Spleen (tissue), 11 donors: ENCODE results near the gene CNP. TPM values are rescaled to one million over a fixed set of nuclear protein-coding genes. Genes with fewer than 3 reads are reported as not detected.

Experiments used
- DNase-seq: peaks from one replicate; pipeline ENCODE4 v3.0.0-alpha.2; 2020
- H3K27ac ChIP-seq, 8 donors: fragments of 200-600 bp; sonication (generic) in 7 of 8; 1 replicate in 4 of 8; 2 replicates in 4 of 8; pipeline versions ENCODE4 v1.5.0 to v1.8.0; 2016 to 2021; ENCODE audit warnings: inconsistent platforms in 4 of 8, mild to moderate bottlenecking in 4 of 8, moderate library complexity in 1 of 8
- H3K27me3 ChIP-seq, 7 donors: fragments of 200-600 bp; sonication (generic) in 6 of 7; replicated peaks in 1 of 7; 1 replicate in 4 of 7; 2 replicates in 3 of 7; pipeline versions ENCODE4 v1.5.0 to v1.8.0; 2016 to 2021; ENCODE audit warnings: inconsistent platforms in 3 of 7, mild to moderate bottlenecking in 1 of 7
- H3K36me3 ChIP-seq, 6 donors: fragments of 200-600 bp; sonication (generic) in 5 of 6; 1 replicate in 4 of 6; 2 replicates in 2 of 6; pipeline versions ENCODE4 v1.5.0 to v1.8.0; 2016 to 2021; ENCODE audit warnings: inconsistent platforms in 2 of 6
- H3K4me1 ChIP-seq, 6 donors: fragments of 200-600 bp; sonication (generic) in 5 of 6; 1 replicate in 3 of 6; 2 replicates in 3 of 6; pipeline versions ENCODE4 v1.5.0 to v1.8.0; 2016 to 2021; ENCODE audit warnings: inconsistent platforms in 3 of 6
- H3K4me3 ChIP-seq, 8 donors: fragments of 200-600 bp; sonication (generic) in 7 of 8; 1 replicate in 4 of 8; 2 replicates in 4 of 8; pipeline versions ENCODE4 v1.5.0 to v1.8.0; 2016 to 2021; ENCODE audit warnings: inconsistent platforms in 4 of 8, mild to moderate bottlenecking in 4 of 8, moderate library complexity in 2 of 8
- H3K9me3 ChIP-seq, 8 donors: fragments of 200-600 bp; sonication (generic) in 7 of 8; 1 replicate in 4 of 8; 2 replicates in 4 of 8; pipeline versions ENCODE4 v1.5.0 to v1.8.0; 2016 to 2021; ENCODE audit warnings: inconsistent platforms in 4 of 8
- CTCF ChIP-seq, 11 experiments: fragments of 200-600 bp in 7 of 11; fragments of 450-650 bp in 4 of 11; sonication (generic) in 4 of 11; IDR thresholded peaks in 8 of 11; conservative IDR thresholded peaks in 3 of 11; 1 replicate in 7 of 11; 2 replicates in 4 of 11; pipeline versions ENCODE4 v1.4.0 to v1.8.0; 2016 to 2021; ENCODE audit warnings: antibody characterized with exemption in 11 of 11, inconsistent platforms in 4 of 11, mild to moderate bottlenecking in 1 of 11
- POLR2A ChIP-seq, 3 donors: fragments of 450-650 bp; IDR thresholded peaks; one replicate each; pipeline ENCODE4 v1.5.1; 2017; ENCODE audit warnings: antibody characterized with exemption in 3 of 3, mild to moderate bottlenecking in 1 of 3
- POLR2AphosphoS5 ChIP-seq, 3 donors: sonication (generic); formaldehyde crosslinking; IDR thresholded peaks; one replicate each; pipeline ENCODE4 v1.5.1; 2017; ENCODE audit warnings: antibody characterized with exemption in 3 of 3
- WGBS, 5 donors: extraction: QIAGEN DNeasy Blood & Tissue Kit in 3 of 5; methylation state at CpG; one replicate each; pipeline versions ENCODE4 v1.1.5 to v1.1.7; 2013 to 2018; 5-methylcytosine and 5-hydroxymethylcytosine counted together
- intact Hi-C: fragments of 100-400 bp; cut with DNase I; formaldehyde crosslinking; loops from one replicate; pipeline ENCODE4 v1.15.0; 2023; ENCODE audit warnings: low total_unique reads
- polyA plus RNA-seq, 3 donors: library from polyadenylated mRNA; stranded (reverse); fragments of 200-250 nt; gene quantifications; one replicate each; pipeline ENCODE4 v1.2.1, GENCODE V29; 2013
- total RNA-seq, 7 donors: library from RNA; depleted of rRNA in 3 of 7; stranded (reverse); fragments of >200 nt in 3 of 7; fragmentation: NEBNext Ultra II Directional in 4 of 7; extraction: Animal tissue kit (Norgen Biotek cat#: 25700) in 4 of 7; gene quantifications; one replicate each; pipeline versions ENCODE4 v1.1.0 to v1.2.1, GENCODE V29; 2016 to 2021
- donor health status: healthy with polysubstance abuse.
- donor health status: DM: no; HTN: no; CAD: no; lungs with moderate emphysema.
- donor health status: DM: no; HTN: no; CAD: no.
- donor health status: Bipolar disorder and iron deficiency.
- donor health status: healthy.
- donor health status: DM: no; HTN: no; CAD: no.
- donor health status: DM: yes; HTN: yes; CAD: no.

CNP gene
- total and polyA plus RNA-seq, 10 donors = 22.3 to 49.8 (median 41.7) TPM

GRCh38 chr17:41976142-41976768 lies 9.7 kb downstream of the CNP start:
- H3K4me1 ChIP-seq = peaks cover 0 to 57% (median 19%) of the 10 kb centered on the region in 6 donors
- TF ChIP-seq POLR2A (IDR thresholded peaks at IDR 0.05) = no peak
- TF ChIP-seq POLR2AphosphoS5 (IDR thresholded peaks at IDR 0.05) = peak in 2 of 3 donors; percentile 8 to 57
- no peak for TF ChIP-seq CTCF (IDR thresholded peaks at IDR 0.05 in 8 of 11, conservative IDR thresholded peaks at IDR 0.05 in 3 of 11)
- H3K36me3 ChIP-seq = peaks cover 3 to 100% (median 95%) of the 10 kb centered on the region in 6 donors
- peak; percentile 60 for DNase-seq
- H3K9me3 ChIP-seq = no peaks in the 10 kb centered on the region
- H3K27ac ChIP-seq = peak overlapping the region in 6 of 8 donors; percentile 15 to 58 (median 50)
- no peak overlapping the region for H3K4me3 ChIP-seq
- WGBS, 5 donors = 64 to 83% (median 72%) methylated on average over 10 to 11 of the region's 11 CpGs
- no peaks in the 10 kb centered on the region for H3K27me3 ChIP-seq
- intact Hi-C loops = no loop called here

- intact Hi-C loops = no loop called here
- Histone ChIP-seq H3K27ac (peak overlapping the region in 1 of 8 donors; percentile 38), H3K9me3 (no peaks in the 10 kb centered on the region), H3K4me1 (peaks cover 0 to 40% (median 9%) of the 10 kb centered on the region in 6 donors), H3K27me3 (no peaks in the 10 kb centered on the region), H3K4me3 (no peak overlapping the region), H3K36me3 (peaks cover 3 to 100% (median 98%) of the 10 kb centered on the region in 6 donors)
- WGBS, 5 donors = 89 to 95% (median 93%) methylated on average over 4 of the region's 4 CpGs
- DNase-seq = peak; percentile 33
- TF ChIP-seq POLR2AphosphoS5 (IDR thresholded peaks at IDR 0.05) (no peak), CTCF (IDR thresholded peaks at IDR 0.05 in 8 of 11, conservative IDR thresholded peaks at IDR 0.05 in 3 of 11) (no peak), POLR2A (IDR thresholded peaks at IDR 0.05) (no peak)
Observed at GRCh38 chr17:41977991-41978390, 11.4 kb downstream of the CNP start.

GRCh38 chr17:41982026-41982760 lies 15.6 kb downstream of the CNP start:
- intact Hi-C loops = no loop called here
- peaks cover 3 to 100% (median 92%) of the 10 kb centered on the region in 6 donors for H3K36me3 ChIP-seq
- H3K4me3 ChIP-seq = no peak overlapping the region
- no peaks in the 10 kb centered on the region for H3K9me3 ChIP-seq
- no peak for DNase-seq
- peaks cover 0 to 11% (median 2%) of the 10 kb centered on the region in 6 donors for H3K4me1 ChIP-seq
- H3K27me3 ChIP-seq = no peaks in the 10 kb centered on the region
- WGBS, 5 donors = 90 to 94% (median 92%) methylated on average over 14 of the region's 14 CpGs
- no peak overlapping the region for H3K27ac ChIP-seq
- TF ChIP-seq POLR2A (IDR thresholded peaks at IDR 0.05) (no peak), CTCF (IDR thresholded peaks at IDR 0.05 in 8 of 11, conservative IDR thresholded peaks at IDR 0.05 in 3 of 11) (no peak), POLR2AphosphoS5 (IDR thresholded peaks at IDR 0.05) (no peak)

- 71 to 89% (median 85%) methylated on average over 8 of the region's 8 CpGs for WGBS, 5 donors
- H3K4me3 ChIP-seq = no peak overlapping the region
- no peak for DNase-seq
- intact Hi-C loops = no loop called here
- H3K9me3 ChIP-seq = no peaks in the 10 kb centered on the region
- peaks cover 8 to 100% (median 93%) of the 10 kb centered on the region in 6 donors for H3K36me3 ChIP-seq
- TF ChIP-seq CTCF (IDR thresholded peaks at IDR 0.05 in 8 of 11, conservative IDR thresholded peaks at IDR 0.05 in 3 of 11) (no peak), POLR2AphosphoS5 (IDR thresholded peaks at IDR 0.05) (peak in 2 of 3 donors; percentile 2 to 36)
- H3K27me3 ChIP-seq = no peaks in the 10 kb centered on the region
- no peak overlapping the region for H3K27ac ChIP-seq
- peaks cover 0 to 11% (median 0%) of the 10 kb centered on the region in 6 donors for H3K4me1 ChIP-seq
Observed at GRCh38 chr17:41984454-41984853, 17.9 kb downstream of the CNP start.
